GM21723 (cell line): ENCODE results near the gene CCDC106.

ENCODE experiments used
- ATAC-seq: cut with Tn5 transposase; IDR thresholded peaks from one replicate; pipeline ENCODE4 v1.9.1; 2021; ENCODE audit warnings: mild to moderate bottlenecking, moderate library complexity; ENCODE audit not compliant: unreplicated experiment

The CCDC106 gene

GRCh38 chr19:55613930-55614710, 33.9 kb upstream of the CCDC106 start:
- no peak for ATAC-seq

DNA sequence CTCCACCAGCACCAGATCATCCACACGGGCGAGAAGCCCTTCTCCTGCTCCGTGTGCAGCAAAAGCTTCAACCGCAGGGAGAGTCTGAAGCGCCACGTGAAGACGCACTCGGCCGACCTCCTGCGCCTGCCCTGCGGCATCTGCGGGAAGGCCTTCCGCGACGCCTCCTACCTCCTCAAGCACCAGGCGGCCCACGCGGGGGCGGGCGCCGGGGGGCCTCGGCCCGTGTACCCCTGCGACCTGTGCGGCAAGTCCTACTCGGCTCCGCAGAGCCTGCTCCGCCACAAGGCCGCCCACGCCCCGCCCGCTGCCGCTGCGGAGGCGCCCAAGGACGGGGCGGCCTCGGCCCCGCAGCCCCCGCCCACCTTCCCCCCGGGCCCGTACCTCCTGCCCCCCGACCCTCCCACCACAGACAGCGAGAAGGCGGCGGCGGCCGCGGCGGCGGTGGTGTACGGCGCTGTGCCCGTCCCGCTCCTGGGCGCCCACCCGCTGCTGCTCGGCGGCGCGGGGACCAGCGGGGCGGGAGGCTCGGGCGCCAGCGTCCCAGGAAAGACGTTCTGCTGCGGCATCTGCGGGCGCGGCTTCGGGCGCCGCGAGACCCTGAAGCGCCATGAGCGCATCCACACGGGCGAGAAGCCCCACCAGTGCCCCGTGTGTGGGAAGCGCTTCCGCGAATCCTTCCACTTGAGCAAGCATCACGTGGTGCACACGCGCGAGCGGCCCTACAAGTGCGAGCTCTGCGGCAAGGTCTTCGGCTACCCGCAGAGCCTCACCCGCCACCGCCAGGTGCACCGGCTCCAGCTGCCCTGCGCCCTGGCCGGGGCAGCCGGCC, 33.1 kb upstream of the CCDC106 start:
- ATAC-seq = no peak

DNA sequence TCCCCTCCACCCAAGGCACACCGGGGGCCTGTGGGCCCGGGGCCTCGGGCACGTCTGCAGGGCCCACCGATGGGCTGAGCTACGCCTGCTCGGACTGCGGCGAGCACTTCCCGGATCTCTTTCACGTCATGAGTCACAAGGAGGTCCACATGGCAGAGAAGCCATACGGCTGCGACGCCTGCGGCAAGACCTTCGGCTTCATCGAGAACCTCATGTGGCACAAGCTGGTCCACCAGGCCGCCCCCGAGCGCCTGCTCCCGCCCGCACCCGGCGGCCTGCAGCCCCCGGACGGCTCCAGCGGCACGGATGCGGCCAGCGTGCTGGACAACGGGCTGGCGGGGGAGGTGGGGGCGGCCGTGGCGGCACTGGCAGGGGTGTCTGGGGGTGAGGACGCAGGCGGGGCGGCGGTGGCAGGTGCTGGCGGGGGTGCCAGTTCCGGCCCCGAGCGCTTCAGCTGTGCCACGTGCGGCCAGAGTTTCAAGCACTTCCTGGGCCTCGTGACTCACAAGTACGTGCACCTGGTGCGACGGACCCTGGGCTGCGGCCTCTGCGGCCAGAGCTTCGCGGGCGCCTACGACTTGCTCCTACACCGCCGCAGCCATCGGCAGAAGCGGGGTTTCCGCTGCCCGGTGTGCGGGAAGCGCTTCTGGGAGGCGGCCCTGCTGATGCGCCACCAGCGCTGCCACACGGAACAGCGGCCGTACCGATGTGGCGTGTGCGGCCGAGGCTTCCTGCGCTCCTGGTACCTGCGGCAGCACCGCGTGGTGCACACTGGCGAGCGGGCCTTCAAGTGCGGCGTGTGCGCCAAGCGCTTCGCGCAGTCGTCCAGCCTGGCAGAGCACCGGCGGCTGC, 32.2 kb upstream of the CCDC106 start:
- ATAC-seq = no peak

GRCh38 chr19:55616395-55616875, 31.6 kb upstream of the CCDC106 start:
- no peak for ATAC-seq

GRCh38 chr19:55617426-55617825, 30.6 kb upstream of the CCDC106 start:
- ATAC-seq = no peak

DNA sequence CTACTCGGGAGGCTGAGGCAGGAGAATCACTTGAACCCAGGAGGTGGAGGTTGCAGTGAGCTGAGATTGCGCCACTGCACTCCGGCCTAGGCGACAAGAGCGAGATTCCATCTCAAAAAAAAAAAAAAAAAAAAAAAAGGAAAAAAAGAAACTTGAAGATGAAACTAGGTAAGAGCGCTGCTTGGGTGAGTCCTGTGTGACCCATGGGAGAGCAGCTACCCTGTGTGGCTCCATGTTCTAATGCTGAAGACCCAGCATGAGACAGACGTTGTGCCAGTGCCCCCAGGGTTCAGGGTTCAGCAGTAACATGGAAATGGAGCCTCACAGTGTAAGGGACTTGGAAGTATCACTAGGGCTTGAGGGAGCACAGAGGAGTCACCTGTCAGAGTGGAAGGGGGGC, 29.6 kb upstream of the CCDC106 start:
- ATAC-seq = no peak

- no peak for ATAC-seq
Observed at GRCh38 chr19:55619286-55619685, 28.7 kb upstream of the CCDC106 start.

DNA sequence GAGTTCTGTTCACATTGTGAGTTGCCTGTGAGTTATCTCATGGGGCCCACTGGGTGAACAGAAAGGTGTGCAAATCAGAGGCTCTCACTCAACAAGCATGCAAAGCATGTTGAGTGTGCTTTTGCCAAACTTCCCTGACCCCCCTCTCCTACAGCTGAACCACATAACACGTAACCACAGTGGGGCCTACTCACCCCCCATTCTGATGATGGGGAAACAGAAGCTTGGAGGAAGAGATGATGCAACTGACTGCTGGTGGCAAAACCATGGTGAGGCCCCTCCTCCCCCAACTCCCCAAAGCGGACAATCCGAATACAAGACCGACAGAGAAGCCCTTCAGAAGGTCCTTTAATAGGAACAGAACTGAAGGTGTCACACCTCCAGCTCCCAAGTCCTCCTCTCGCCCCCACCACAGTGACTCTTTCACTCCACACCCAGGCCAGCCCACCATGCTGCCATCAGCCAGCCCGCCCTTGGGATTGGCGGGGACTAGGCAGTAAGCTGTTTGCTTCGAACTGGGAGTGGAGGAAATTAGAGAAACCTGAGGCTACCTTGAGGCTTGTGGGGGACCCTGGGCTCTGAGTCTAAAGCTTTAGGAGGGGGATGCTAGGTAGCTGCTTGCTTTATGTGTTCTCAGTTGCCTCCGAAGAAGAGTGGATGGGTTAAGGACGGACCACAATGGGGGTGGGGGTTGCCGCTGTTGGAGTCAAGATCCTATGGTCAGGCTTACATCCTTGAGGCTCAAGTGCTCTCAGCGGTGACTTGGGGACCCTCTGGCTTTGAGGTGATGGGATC, 27.4 kb upstream of the CCDC106 start:
- ATAC-seq = no peak

GRCh38 chr19:55621205-55621672, 26.8 kb upstream of the CCDC106 start:
- ATAC-seq = no peak

GRCh38 chr19:55621673-55622231, 26.3 kb upstream of the CCDC106 start:
- no peak for ATAC-seq

DNA sequence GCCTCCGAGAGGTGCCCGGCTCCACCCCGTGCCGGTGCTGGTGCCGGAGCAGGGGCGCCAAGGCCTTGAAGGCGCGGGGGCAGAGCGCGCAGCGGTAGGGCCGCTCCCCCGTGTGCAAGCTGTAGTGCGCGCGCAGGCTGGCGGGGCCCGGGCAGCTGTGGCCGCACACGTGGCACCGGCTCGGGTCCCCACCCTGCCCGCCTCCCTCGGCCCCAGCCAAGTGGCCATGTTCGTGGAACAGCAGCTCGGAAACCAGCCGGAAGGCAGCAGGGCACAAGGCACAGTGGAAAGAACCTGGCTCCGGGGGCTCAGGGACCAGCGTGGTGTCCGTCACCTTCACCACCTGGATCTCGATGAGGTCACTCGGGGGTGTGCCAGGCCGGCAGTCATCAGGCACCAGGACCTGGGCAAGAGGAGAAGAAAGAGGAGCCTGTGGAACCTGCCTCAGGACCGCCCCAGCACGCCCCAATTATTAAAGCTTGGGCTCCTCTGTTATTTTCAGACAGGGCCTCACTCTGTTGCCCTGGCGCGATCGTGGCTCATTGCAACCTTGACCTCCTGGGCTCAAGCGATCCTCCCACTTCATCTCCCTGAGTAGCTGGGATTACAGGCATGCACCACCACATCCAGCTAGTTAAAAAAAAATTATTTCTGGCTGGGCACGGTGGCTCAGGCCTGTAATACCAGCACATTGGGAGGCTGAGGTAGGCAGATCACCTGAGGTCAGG, 25.6 kb upstream of the CCDC106 start:
- ATAC-seq = no peak

DNA sequence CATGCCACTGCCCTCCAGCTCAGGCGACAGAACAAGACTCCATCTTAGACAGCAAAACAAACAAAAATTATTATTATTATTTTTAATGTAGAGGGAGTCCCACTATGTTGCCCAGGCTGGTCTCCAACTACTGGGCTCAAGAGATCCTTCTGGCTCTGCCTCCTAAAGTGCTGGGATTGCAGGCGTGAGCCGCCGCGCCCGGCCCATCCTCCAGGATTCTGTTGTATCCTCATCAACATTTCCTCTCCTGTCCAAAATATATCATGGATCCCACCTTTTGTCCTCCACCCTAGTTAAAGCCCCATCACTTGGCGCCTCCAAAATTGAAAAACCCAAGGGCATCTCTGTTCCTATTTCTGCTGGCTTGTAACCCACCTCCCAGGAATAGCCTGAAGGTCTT, 24.9 kb upstream of the CCDC106 start:
- no peak for ATAC-seq

DNA sequence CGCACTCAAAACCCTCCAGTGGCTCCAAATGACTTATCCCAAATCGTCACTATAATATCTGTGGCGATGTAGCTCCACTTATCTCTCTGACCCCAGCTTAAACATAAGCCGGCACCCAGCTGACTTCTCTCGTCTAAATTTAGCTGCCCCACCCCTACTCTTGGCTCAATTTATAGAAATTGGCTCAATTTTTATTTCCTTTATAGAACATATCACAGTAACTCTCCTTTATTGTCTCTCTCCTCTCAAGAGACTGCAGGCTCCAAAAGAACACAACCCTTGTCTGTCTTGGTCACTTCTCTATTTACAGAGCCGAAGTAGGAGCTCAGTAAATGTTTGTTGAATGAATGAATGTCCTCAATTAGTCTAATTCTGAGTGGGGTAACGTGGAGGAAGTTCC, 24.5 kb upstream of the CCDC106 start:
- no peak for ATAC-seq

DNA sequence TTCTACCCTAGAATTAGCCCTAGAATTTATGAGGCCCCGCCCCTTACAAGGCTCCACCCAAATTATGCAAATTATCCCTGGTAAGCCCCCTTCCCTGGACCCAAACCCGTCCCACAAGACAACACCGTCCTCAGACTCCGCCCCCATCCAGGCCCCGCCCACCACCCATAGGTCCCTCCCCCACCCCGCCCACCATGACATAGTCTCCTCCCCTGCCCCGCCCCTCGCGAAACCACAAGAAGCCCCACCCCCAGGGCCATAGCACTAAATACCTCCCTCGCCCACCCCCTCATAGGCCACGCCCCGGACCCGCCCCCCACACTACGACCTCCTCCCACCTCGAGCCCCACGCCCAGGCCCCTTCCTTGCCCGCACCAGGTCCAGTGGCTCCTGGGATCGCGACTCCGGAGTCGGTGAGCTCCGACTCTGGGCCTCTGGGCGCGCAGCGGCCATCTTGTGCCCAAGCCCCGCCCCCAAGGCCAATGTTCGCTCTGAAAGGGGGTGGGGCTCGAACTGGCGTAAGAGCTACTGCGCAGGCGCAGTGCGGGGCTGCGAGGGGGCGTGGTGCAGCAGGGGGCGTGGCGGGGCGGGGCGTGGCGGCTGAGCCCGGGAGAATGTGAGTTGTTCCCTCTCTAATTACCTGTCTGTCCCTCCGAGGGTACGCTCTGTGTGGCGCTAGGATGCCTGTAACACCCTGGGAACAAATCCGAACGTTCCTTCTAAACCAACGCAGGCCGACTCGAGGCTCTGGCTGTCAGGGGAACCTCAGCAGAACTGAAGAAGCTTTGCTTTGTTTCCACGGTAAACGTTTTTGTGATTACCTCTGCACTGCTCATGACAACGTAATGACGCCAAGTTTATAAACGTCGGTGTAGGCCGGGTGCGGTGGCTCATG, 23.7 kb upstream of the CCDC106 start, which contains the start of gene ZNF784:
Gene ZNF784, minus strand, starts transcription at position 458 of the 895 bp plus-strand sequence. Its CDS starts 5 bp downstream, at position 453.
- peak; percentile 53 for ATAC-seq

DNA sequence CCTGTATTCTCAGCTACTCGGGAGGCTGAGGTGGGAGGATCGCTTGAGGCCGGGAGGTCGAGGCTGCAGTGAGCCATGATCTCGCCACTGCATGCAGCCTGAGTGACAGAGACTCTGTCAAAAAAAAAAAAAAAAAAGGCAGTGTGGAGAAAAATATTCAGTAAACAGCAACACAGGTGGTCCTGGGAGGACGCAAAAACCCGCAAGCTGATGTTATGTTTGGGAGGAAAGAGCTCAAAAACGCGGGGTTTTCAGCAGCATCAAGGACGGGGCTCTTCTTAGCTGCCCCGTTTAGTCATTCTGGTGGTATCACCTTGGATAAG, 23.0 kb upstream of the CCDC106 start:
- no peak for ATAC-seq

- no peak for ATAC-seq
Observed at GRCh38 chr19:55626350-55626749, 21.7 kb upstream of the CCDC106 start.

DNA sequence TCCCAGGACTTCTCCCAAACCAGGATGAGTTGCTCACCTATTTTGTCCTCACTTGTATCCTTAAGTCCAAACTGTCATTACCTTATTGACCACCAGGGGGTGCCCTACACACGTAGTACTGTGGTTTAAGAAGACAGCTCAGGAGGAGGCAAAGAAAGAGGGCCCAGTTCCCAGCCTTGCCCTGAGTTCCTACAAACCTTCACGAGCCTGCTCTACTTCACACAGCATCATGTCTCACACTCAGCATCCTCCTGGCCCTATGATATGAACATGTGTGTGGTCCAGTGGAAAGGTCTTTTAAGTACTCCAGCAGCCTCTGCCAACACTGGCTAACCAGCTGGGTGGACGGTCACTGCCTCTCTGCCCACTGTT, 15.6 kb upstream of the CCDC106 start:
- no peak for ATAC-seq

GRCh38 chr19:55633861-55634260, 14.2 kb upstream of the CCDC106 start:
- ATAC-seq = no peak
